ENCODE results near the gene NKD1. TPM values are rescaled to one million over a fixed set of nuclear protein-coding genes. Genes with fewer than 3 reads are reported as not detected.

Gene NKD1
- polyA plus RNA-seq, 3 donors: 10.0 to 13.5 (median 11.0) TPM

DNA sequence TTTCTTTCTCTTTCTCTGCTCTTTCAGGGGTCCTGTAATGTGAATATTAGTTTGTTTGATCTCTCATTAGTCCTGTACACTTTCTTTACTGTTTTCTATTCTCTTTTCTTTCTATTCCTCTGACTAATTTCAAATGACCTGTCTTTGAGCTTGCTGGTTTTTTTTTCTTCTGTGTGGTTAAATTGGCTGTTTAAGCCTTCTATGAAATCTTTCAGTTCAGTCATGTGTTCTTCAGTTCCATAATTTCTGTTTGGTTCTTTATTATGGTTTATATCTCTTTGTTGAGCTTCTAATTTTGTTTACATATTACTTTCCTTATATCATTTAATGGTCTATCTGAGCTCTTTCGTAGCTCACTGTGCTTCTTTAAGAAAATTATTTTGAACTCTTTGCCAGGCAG, 31.3 kb upstream of the NKD1 start:
- no peak for DNase-seq

GRCh38 chr16:50517450-50518252, 30.5 kb upstream of the NKD1 start:
- DNase-seq: no peak

- no peak for DNase-seq
Observed at GRCh38 chr16:50519001-50519400, 29.2 kb upstream of the NKD1 start.

GRCh38 chr16:50519602-50520001, 28.6 kb upstream of the NKD1 start:
- DNase-seq: no peak

DNA sequence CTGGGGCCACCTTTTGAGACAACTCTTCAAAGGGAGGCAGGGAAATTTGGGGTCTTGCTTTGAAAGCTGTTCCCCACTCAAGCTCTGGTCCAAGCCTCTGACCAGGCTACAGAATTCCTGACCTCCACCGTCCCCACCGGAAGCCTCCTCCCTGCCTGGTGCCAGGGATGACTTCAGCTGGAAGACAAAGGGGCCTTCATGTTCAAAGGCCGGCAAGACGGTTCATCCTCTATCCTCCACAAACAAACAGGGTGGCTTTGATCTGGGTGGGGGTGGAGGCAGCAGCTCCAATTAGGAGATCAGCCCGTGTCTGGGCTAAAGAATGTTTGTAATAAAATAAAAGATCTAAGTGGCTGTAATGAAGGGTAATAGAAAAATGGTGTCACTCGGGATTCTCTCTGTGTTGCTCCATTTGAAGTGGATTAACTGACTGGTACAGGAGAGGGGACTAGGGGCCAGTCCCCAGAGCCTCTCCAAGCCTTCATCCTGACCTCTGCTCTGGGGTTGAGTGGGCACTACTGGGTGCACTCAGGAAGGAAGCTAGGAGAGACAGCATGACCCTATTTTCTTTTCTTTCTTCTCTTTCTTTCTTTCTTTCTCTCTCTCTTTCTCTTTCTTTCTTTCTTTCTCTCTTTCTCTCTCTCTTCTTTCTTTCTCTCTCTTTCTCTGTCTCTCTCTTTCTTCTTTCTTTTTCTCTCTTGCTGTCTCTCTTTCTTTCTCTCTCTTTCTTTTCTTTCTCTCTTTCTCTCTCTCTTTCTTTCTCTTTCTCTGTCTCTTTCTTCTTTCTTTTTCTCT, 27.5 kb upstream of the NKD1 start:
- no peak for DNase-seq

DNA sequence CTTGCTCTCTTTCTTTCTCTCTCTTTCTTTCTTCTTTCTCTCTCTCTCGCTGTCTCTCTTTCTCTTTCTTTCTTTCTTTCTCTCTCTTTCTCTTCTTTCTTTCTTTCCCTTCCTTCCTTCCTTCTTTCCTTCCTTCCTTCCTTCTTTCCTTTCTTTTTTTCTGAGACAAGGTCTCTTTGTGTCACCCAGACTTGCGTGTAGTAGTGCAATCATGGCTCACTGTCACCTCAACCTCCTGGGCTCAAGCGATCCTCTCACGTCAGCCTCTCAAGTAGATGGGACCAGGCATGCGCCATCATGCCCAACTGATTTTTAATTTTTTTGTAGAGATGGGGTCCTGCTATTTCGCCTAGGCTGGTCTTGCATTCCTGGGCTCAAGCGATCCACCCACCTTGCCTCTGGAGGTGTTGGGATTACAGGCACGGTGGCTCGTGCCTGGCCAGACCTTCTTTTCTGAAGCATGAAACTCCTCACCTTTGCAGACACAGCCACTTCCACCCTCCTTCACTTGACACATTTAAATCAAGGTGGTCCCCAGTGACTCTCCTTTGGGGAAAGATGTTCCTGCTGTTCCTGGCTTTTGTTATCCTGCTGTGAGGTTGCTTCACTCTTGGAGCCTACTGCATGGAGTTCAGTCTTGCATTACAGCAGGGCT, 26.8 kb upstream of the NKD1 start:
- no peak for DNase-seq

GRCh38 chr16:50522324-50522723, 25.9 kb upstream of the NKD1 start:
- no peak for DNase-seq

DNA sequence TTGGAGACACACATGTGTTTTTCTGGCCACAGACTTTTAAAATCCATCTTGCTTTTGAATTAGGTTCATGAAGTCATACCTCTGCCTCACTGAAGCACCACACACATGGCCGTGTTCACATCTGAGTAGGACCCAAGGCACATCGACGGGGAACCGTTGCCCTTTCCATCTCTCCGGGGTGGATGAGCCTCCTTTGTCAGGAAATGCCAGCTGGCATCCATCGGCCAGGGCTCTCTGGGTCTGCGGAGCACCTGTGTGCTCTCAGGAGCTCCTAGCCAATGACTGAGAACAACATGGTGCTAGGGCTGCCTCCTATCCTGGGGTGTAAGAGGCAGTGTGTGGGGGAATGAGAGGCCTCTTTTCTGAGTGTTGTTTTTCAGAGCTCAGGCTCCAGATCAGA, 24.5 kb upstream of the NKD1 start:
- no peak for DNase-seq

GRCh38 chr16:50525262-50525661, 22.9 kb upstream of the NKD1 start:
- no peak for DNase-seq

GRCh38 chr16:50525716-50526115, 22.5 kb upstream of the NKD1 start:
- DNase-seq: no peak

- no peak for DNase-seq
Observed at GRCh38 chr16:50526249-50526648, 21.9 kb upstream of the NKD1 start.

DNA sequence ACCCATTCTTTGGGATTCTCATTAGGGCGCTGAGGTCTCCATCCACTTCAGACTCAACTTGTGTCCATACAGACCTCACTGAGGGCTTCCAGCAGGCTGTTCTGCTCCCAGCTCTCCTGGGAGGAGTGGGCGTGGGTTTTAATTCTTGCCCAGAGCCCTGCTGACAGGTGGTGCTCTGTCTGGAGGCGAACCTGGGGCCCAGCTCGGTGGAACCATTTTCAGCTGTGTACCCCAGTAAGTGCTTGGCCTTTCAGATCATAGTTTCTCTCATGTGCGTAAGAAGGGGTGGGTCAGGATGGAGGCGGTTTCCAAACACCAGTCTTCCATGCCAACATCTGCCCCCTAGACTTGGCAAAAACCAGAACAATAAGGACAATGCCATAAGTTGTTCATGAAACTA, 21.4 kb upstream of the NKD1 start:
- no peak for DNase-seq

DNA sequence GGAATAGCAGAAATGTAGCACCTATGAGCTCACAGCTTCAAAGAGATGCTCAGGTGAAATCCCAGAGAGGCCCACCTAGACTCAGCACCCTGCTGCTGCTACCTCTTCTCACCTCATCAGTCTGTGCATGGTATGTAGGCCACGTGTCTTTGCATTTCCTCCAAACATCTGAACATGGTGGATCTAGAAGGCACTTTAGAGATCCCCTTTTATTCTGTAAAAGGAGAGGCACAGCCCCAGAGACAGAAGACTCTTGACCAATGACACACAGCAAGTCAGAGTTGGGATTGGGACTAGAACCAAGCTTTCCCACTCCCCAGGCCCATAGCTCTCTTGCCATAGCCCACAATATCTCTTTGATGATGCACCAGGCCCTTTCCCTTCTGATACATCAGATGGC, 19.4 kb upstream of the NKD1 start:
- DNase-seq: no peak

DNA sequence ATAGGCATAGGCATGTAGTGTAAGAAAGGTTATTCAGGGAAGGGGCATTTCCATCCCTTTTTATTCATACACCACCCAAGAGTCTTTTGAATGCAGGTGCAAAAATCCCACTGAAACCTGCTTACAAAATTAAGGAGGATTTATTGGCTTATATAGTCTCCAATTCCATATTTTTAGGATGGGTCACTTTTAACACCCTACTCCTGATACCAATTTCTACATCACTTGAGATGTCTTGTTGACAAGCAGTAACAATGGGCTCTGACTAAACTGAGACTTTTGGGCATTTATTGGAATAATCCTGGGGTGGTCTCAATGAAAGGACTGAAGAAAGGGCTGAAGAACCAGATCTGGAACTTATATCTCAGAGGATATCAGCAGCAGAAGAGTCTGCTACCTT, 18.9 kb upstream of the NKD1 start:
- DNase-seq: no peak

- DNase-seq: no peak
Observed at GRCh38 chr16:50530277-50531236, 17.6 kb upstream of the NKD1 start.

DNA sequence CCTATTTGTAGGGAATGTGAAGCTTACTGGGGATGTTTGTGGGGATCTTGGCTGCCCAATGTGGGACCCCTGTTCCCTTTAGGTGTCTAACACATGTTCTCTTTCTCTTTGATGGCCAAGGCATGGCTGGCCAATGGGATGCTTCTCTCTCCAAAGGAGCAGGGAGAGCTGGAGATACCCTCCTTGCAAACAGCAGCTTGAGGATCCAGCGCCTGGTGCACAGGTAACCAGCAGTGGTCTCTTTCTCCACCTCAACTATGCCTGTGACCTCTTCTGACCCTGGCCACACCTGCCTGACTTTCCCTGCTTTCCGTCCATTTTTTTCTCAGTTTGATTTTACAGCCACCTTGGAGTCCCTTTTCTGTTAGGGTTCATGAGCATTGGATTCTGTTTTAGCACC, 16.8 kb upstream of the NKD1 start:
- no peak for DNase-seq

- no peak for DNase-seq
Observed at GRCh38 chr16:50531901-50532300, 16.3 kb upstream of the NKD1 start.

DNA sequence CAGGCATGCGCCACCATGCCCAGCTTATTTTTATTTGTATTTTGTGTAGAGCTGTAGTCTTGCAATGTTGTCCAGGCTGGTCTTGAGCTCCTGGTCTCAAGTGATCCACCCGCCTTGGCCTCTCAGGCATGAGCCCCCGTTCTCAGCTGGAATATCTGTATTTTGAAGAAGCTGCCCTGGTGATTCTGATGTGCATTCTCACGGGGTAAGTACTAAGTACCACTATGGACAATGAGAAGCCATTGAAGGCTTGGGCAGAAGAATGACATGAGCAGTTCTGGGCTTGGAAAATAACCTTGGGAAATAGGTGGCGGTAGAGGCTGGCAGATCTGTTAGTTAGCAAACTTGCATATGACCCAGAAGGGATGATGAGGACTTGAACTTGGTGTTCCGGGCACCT, 15.6 kb upstream of the NKD1 start:
- no peak for DNase-seq

GRCh38 chr16:50533317-50533716, 14.9 kb upstream of the NKD1 start:
- no peak for DNase-seq

- no peak for DNase-seq
Observed at GRCh38 chr16:50534091-50534490, 14.1 kb upstream of the NKD1 start.

GRCh38 chr16:50534556-50534955, 13.6 kb upstream of the NKD1 start:
- DNase-seq: no peak

- DNase-seq: no peak
Observed at GRCh38 chr16:50534958-50535357, 13.2 kb upstream of the NKD1 start.
